H1 (cell line): Measurements from ENCODE around the gene GRM8. TPM values are rescaled to one million over a fixed set of nuclear protein-coding genes. Genes with fewer than 3 reads are reported as not detected.

Experiments used
- ASH2L ChIP-seq: fragments of 200-600, 300-600 bp; sonication (generic); IDR thresholded peaks from one replicate; pipeline ENCODE4 v1.7.1; 2017; ENCODE audit warnings: low read length
- GABPA ChIP-seq: IDR thresholded peaks from 2 replicates; pipeline ENCODE4 v1.6.1; 2011; ENCODE audit warnings: mild to moderate bottlenecking, low read length, moderate library complexity, borderline replicate concordance; ENCODE audit not compliant: insufficient read depth
- NRF1 ChIP-seq: IDR thresholded peaks from 2 replicates; pipeline ENCODE4 v1.6.1; 2011; ENCODE audit warnings: mild to moderate bottlenecking, low read depth, low read length, improper control_type of control experiment
- RAD21 ChIP-seq, 2 experiments: IDR thresholded peaks in 1 of 2; conservative IDR thresholded peaks in 1 of 2; 2 replicates each; pipeline ENCODE4 v1.6.1; 2011; ENCODE audit warnings: low read depth in 2 of 2, low read length in 2 of 2, improper control_type of control experiment in 1 of 2, inconsistent platforms in 1 of 2, mild to moderate bottlenecking in 1 of 2, moderate library complexity in 1 of 2
- polyA plus RNA-seq, 7 experiments: library from polyadenylated mRNA; depleted of rRNA in 3 of 7; stranded (reverse) in 5 of 7; unstranded in 2 of 7; fragments of >200 nt in 5 of 7; fragments of 200-250 nt in 2 of 7; gene quantifications; 1 replicate in 5 of 7; 2 replicates in 1 of 7; 4 replicates in 1 of 7; pipeline versions ENCODE4 v1.2.1 to v1.2.3, GENCODE V29; 2011 to 2013; ENCODE audit warnings: missing spikeins in 2 of 7, mixed read lengths in 2 of 7
- total RNA-seq: library from RNA; stranded (reverse); fragmentation: NEBNext Ultra II Directional; extraction: Animal tissue kit (Norgen Biotek cat#: 25700); gene quantifications from 2 replicates; pipeline ENCODE4 v1.2.1, GENCODE V29; 2021

GRM8 gene
- total and polyA plus RNA-seq, 2 of the 8 experiments (the other 6 are each of a cell fraction or from before 2014, with no cell fraction given) = 2.6 to 2.8 TPM

DNA sequence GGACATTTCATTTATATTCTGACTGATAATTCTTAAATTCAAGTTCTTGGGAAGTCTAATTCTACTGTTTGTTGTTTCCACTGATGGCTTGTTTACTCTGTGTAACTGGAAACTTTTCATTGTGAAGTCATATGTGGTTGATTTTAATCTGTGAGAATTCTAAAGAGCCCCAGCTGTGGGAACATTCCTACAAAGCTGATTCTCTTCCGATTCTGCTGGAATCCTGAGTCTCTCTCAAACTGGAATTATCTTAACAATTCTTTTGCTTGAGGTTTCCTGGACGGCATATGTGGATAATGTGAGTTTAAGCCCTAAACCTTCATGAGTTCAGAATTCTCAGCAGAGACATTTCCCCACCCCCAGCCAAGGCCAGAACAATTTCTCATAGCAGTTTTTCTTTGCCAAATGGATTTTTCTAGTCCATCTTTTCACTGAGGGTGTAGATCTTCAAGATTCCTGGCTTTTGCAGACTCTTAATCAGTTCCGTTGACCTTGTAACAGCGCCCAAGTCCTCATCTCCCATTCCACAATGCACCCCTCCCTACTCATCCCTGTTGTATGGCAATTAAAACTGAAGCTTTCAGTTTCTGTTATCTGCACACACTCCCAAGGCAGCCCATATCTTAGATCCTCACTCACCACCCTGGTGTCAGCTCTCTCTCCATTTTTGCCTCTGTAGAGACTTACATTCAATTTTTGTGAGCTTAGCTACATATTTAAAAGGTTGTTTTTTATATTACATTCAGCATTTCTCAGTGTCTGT lies 37.6 kb downstream of the GRM8 start (continued):
- TF ChIP-seq RAD21 (IDR thresholded peaks at IDR 0.05 in 1 of 2, conservative IDR thresholded peaks at IDR 0.05 in 1 of 2; ENCODE audit: low read depth in 2 of 2, low read length in 2 of 2) (no peak), ASH2L (no peak), NRF1 (no peak), GABPA (no peak)
- TF ChIP-seq, all 59 proteins: peak for 0
